Naive thymus-derived CD4-positive, alpha-beta T cell (primary cell): ENCODE data around the gene MARCHF6. TPM values are rescaled to one million over a fixed set of nuclear protein-coding genes. Genes with fewer than 3 reads are reported as not detected.
"Not testable (repeated sequence)": the region's sequence is repeated elsewhere in the genome, so short reads cannot be mapped to it uniquely, and the experiment has no call there.

ENCODE experiments used
- ATAC-seq: fragments of 150-1000 bp; cut with Tn5 transposase; 2 replicates; pipeline ENCODE4 v1.10.0; 2021; ENCODE audit warnings: mild to moderate bottlenecking, moderate library complexity
- CTCF ChIA-PET: fragments of 350-600 bp; sonication (Branson Sonifier 250); formaldehyde crosslinking; loops from one replicate; lab custom pipeline; 2021; ENCODE audit warnings: antibody characterized with exemption; lab: Charles Lee
- POLR2A ChIA-PET: fragments of 350-600 bp; sonication (Branson Sonifier 250); formaldehyde crosslinking; loops from one replicate; lab custom pipeline; 2021; ENCODE audit warnings: antibody characterized with exemption, inconsistent platforms; lab: Charles Lee
- DNase-seq, 9 donors: peaks; one replicate each; pipeline versions ENCODE4 v3.0.0 to v3.0.0-alpha.2; 2020 to 2022; ENCODE audit warnings: mixed read lengths in 1 of 9
- H3K27ac ChIP-seq: one replicate; pipeline ENCODE4 v1.7.0; 2013; ENCODE audit warnings: mild to moderate bottlenecking, low read depth, low read length, moderate library complexity
- H3K27me3 ChIP-seq, 2 donors: one replicate each; pipeline ENCODE4 v1.7.0; 2013; ENCODE audit warnings: low read length in 2 of 2, mild to moderate bottlenecking in 2 of 2, moderate library complexity in 2 of 2; ENCODE audit not compliant: control insufficient read depth in 2 of 2, insufficient read depth in 2 of 2
- H3K36me3 ChIP-seq, 3 experiments: 1 replicate in 2 of 3; 2 replicates in 1 of 3; pipeline ENCODE4 v1.7.0; 2013; ENCODE audit warnings: low read length in 3 of 3, mild to moderate bottlenecking in 3 of 3, moderate library complexity in 1 of 3; ENCODE audit not compliant: insufficient read depth in 3 of 3, control insufficient read depth in 2 of 3
- H3K4me1 ChIP-seq, 2 donors: one replicate each; pipeline ENCODE4 v1.7.0; 2013; ENCODE audit warnings: low read length in 2 of 2, mild to moderate bottlenecking in 2 of 2, moderate library complexity in 1 of 2; ENCODE audit not compliant: control insufficient read depth in 2 of 2, insufficient read depth in 2 of 2
- H3K4me3 ChIP-seq: 2 replicates; pipeline ENCODE4 v1.7.0; 2013; ENCODE audit warnings: mild to moderate bottlenecking, low read length
- H3K9me3 ChIP-seq, 3 experiments: 1 replicate in 2 of 3; 2 replicates in 1 of 3; pipeline ENCODE4 v1.7.0; 2013; ENCODE audit warnings: low read length in 3 of 3; ENCODE audit not compliant: control insufficient read depth in 2 of 3
- H3K27ac Mint-ChIP-seq, 9 donors: one replicate each; pipeline ENCODE4 v1.8.0; 2020 to 2022; ENCODE audit warnings: mixed read lengths in 9 of 9, mild to moderate bottlenecking in 8 of 9, moderate library complexity in 5 of 9, inconsistent platforms in 2 of 9
- H3K27me3 Mint-ChIP-seq, 5 donors: one replicate each; pipeline ENCODE4 v1.8.0; 2021 to 2022; ENCODE audit warnings: mixed read lengths in 5 of 5, mild to moderate bottlenecking in 1 of 5
- H3K36me3 Mint-ChIP-seq, 5 donors: one replicate each; pipeline ENCODE4 v1.8.0; 2020 to 2022; ENCODE audit warnings: mixed read lengths in 5 of 5, mild to moderate bottlenecking in 3 of 5, inconsistent platforms in 1 of 5
- H3K4me1 Mint-ChIP-seq, 7 donors: one replicate each; pipeline ENCODE4 v1.8.0; 2020 to 2022; ENCODE audit warnings: mixed read lengths in 7 of 7, mild to moderate bottlenecking in 3 of 7, inconsistent platforms in 1 of 7
- H3K4me3 Mint-ChIP-seq, 10 donors: one replicate each; pipeline ENCODE4 v1.8.0; 2020 to 2022; ENCODE audit warnings: mild to moderate bottlenecking in 10 of 10, mixed read lengths in 10 of 10, moderate library complexity in 6 of 10, inconsistent platforms in 2 of 10
- H3K9me3 Mint-ChIP-seq, 11 donors: one replicate each; pipeline ENCODE4 v1.8.0; 2020 to 2022; ENCODE audit warnings: mixed read lengths in 11 of 11, mild to moderate bottlenecking in 4 of 11, inconsistent platforms in 1 of 11, moderate library complexity in 1 of 11
- intact Hi-C, 2 donors: fragments of 100-400 bp; cut with micrococcal nuclease; formaldehyde crosslinking; loops; one replicate each; pipeline ENCODE4 v1.15.1; 2023
- polyA plus RNA-seq, 2 donors: library from polyadenylated mRNA; unstranded; fragments of 300-500 nt; fragmentation: Illumina TruSeq; gene quantifications; one replicate each; pipeline ENCODE4 v1.2.3, GENCODE V29; 2021
- total RNA-seq, 6 experiments: library from RNA in 5 of 6; stranded (reverse) in 5 of 6; gene quantifications; 1 replicate in 5 of 6; 2 replicates in 1 of 6; pipeline ENCODE4 v1.2.3 and lab custom pipeline; 2021 to 2026

MARCHF6 gene
- total and polyA plus RNA-seq, 7 experiments from 2014 or later, result 42.5 to 211 (median 165) TPM

DNA sequence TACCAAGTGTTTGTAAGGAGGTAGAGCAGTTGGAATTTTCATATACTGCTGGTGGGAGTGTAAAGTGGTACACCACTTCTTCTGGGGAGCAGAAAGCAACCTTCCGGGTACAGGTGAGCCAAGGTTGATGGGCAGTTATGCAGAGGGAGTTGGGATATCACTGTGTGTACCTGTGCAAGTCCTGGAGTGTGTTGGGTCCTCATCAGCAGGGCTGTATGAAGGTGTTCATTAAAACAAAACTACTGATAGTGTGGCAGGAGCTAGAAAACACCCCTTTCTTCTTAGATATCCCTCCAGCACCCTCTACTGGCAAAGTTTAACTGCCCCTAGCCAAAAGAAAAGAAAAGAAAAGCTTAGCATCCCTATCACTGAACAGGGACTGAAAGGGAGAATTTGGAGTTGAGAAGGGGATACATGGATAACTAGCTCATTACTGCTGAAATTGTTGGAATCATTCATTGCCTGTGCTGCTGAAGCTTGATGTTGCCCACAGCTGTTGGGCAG lies 10.7 kb downstream of the MARCHF6 start:
- Mint-ChIP-seq H3K4me1 (peaks cover 40 to 94% (median 77%) of the 10 kb centered on the region in 7 donors), H3K27me3 (no peaks in the 10 kb centered on the region), H3K36me3 (peaks cover 0 to 13% (median 7%) of the 10 kb centered on the region in 5 donors), H3K27ac (peak overlapping the region in 2 of 9 donors; percentile 47 to 56), H3K4me3 (peak overlapping the region in 4 of 10 donors; percentile 3 to 15 (median 10)), H3K9me3 (no peaks in the 10 kb centered on the region)
- Histone ChIP-seq H3K36me3 (no peaks in the 10 kb centered on the region), H3K9me3 (no peaks in the 10 kb centered on the region), H3K27ac (no peak overlapping the region), H3K27me3 (no peaks in the 10 kb centered on the region), H3K4me1 (peaks cover 11 to 15% of the 10 kb centered on the region in 2 donors), H3K4me3 (no peak overlapping the region)
- DNase-seq (peak in 2 of 9 donors; percentile 15 to 31), ATAC-seq (peak; percentile 69)
- POLR2A ChIA-PET, result interaction anchor here (3.6 kb wide), 1 partner anchor 11 kb away, joined by 13 read pairs; the partner anchor contains the start of gene MARCHF6
- CTCF ChIA-PET, result interaction anchor here (0.8 to 1.8 kb wide), 3 partner anchors 14 to 81 kb away, joined by 3 to 10 read pairs (median 4); no protein-coding TSS in a partner anchor
- intact Hi-C loops, result loop anchor here (1.0 kb wide), 1 partner anchor 80 kb away; no protein-coding TSS in a partner anchor

DNA sequence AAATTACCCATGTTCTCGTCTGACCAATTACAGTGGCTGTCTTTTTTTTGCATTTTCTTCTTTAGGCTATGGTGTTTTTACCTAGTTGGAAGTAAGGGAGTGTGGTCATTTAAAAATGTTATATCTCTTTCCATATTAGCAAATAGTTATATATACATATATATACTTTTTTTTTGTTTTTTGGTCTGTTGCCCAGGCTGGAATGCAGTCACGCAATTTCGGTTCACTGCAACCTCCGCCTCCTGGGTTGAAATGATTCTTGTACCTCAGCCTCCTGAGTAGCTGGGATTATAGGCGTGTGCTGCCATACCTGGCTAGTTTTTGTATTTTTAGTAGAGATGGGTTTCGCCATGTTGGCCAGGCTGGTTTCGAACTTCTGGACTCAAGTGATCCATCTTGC lies 12.3 kb downstream of the MARCHF6 start:
- ChIA-PET CTCF (no interaction called here), POLR2A (no interaction called here)
- Mint-ChIP-seq H3K9me3 (no peaks in the 10 kb centered on the region), H3K4me1 (peaks cover 41 to 93% (median 80%) of the 10 kb centered on the region in 7 donors), H3K27me3 (no peaks in the 10 kb centered on the region), H3K27ac (no peak overlapping the region), H3K36me3 (peaks cover 0 to 13% (median 7%) of the 10 kb centered on the region in 5 donors), H3K4me3 (no peak overlapping the region)
- Histone ChIP-seq H3K27ac (no peak overlapping the region), H3K9me3 (no peaks in the 10 kb centered on the region), H3K27me3 (no peaks in the 10 kb centered on the region), H3K36me3 (no peaks in the 10 kb centered on the region), H3K4me1 (peaks cover 11 to 18% of the 10 kb centered on the region in 2 donors), H3K4me3 (no peak overlapping the region)
- no peak for DNase-seq
- intact Hi-C loops, result no loop called here
- no peak for ATAC-seq

DNA sequence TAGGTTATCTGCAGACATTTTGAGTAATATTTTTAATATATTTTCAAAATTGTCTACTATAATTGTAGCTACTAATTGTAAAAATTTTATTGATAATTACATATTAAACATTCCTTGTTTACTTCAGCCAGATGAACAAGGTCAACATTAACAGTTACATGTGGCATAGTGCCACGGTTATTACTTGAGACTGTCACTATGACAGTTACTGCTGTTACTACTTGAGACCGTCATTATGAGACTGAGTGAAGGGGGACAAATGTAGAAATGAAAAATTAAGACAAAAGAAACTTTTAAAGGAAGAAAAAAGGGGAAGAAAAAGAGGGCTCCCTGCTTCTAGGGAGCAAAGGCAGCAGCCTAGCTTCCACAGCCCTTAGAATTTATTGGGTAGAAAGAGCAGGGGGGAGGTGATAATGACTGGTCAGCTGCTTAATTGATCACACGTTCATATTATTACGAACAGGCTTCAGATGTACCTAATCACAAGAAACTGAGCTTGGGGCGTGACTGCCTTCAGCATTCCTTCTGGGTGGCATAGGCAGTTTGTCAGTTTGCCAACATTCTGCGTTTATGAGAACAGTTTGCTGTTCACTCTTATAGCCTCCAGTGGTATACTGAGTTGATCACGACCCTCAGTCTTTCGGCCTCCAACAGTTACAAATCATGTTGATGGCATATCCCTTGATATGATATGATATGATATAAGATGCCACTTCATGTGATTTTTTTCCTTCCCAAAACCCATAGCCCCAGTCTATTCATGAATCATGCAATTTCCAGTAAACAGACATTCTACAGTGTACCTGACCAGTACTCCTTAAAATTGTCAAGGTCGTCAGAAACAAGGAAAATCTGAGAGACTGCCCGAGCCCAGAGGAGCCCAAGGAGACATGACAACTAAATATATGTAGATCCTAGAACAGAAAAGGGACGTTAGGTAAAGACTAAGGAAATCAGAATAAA lies 13.1 kb downstream of the MARCHF6 start:
- CTCF ChIA-PET, result interaction anchor here (1.0 kb wide), 1 partner anchor 83 kb away, joined by 3 read pairs; no protein-coding TSS in a partner anchor
- H3K9me3 Mint-ChIP-seq, result no peaks in the 10 kb centered on the region
- H3K4me3 Mint-ChIP-seq, result peak overlapping the region in 5 of 10 donors; percentile 0 to 38 (median 10)
- H3K27ac Mint-ChIP-seq, result peak overlapping the region in 2 of 9 donors; percentile 5 to 8
- Histone ChIP-seq H3K4me1 (peaks cover 11 to 21% of the 10 kb centered on the region in 2 donors), H3K36me3 (no peaks in the 10 kb centered on the region), H3K9me3 (no peaks in the 10 kb centered on the region), H3K27me3 (no peaks in the 10 kb centered on the region), H3K4me3 (no peak overlapping the region), H3K27ac (no peak overlapping the region)
- H3K4me1 Mint-ChIP-seq, result peaks cover 40 to 93% (median 80%) of the 10 kb centered on the region in 7 donors
- no peaks in the 10 kb centered on the region for H3K27me3 Mint-ChIP-seq
- peaks cover 0 to 13% (median 7%) of the 10 kb centered on the region in 5 donors for H3K36me3 Mint-ChIP-seq
- DNase-seq (no peak), ATAC-seq (no peak)
- intact Hi-C loops, result no loop called here
- POLR2A ChIA-PET, result no interaction called here

DNA sequence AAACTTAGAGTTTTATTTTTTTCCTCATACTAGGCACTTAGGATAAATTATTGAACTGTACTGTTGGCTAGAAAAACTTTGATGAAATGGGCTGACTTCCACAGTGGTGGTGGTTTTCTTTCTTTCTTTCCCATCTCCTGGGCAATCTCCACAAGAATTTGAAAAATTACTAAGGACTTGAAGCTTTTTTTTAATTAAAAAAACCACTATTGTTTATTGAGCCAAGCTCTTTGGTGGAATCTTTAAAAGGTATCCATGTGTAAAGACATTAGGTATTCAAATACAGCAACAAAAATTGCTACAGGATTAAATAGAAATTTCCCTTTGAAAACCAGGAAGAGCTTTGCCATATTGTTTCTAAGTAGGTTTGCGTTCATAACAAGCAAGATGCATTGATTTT lies 14.1 kb downstream of the MARCHF6 start:
- CTCF ChIA-PET, result interaction anchor here (1.0 kb wide), 1 partner anchor 84 kb away, joined by 3 read pairs; no protein-coding TSS in a partner anchor
- Mint-ChIP-seq H3K27me3 (no peaks in the 10 kb centered on the region), H3K36me3 (peaks cover 0 to 11% (median 7%) of the 10 kb centered on the region in 5 donors), H3K4me3 (peak overlapping the region in 3 of 10 donors; percentile 4 to 38 (median 14)), H3K27ac (no peak overlapping the region), H3K9me3 (no peaks in the 10 kb centered on the region), H3K4me1 (peaks cover 38 to 93% (median 81%) of the 10 kb centered on the region in 7 donors)
- no peaks in the 10 kb centered on the region for H3K9me3 ChIP-seq
- DNase-seq (no peak), ATAC-seq (no peak)
- intact Hi-C loops, result no loop called here
- H3K4me1 ChIP-seq, result peaks cover 11 to 31% of the 10 kb centered on the region in 2 donors
- H3K36me3 ChIP-seq, result no peaks in the 10 kb centered on the region
- POLR2A ChIA-PET, result interaction anchor here (1.0 kb wide), 1 partner anchor 14 kb away, joined by 4 read pairs; the partner anchor contains the start of gene MARCHF6
- no peaks in the 10 kb centered on the region for H3K27me3 ChIP-seq
- H3K27ac ChIP-seq, result no peak overlapping the region
- no peak overlapping the region for H3K4me3 ChIP-seq

DNA sequence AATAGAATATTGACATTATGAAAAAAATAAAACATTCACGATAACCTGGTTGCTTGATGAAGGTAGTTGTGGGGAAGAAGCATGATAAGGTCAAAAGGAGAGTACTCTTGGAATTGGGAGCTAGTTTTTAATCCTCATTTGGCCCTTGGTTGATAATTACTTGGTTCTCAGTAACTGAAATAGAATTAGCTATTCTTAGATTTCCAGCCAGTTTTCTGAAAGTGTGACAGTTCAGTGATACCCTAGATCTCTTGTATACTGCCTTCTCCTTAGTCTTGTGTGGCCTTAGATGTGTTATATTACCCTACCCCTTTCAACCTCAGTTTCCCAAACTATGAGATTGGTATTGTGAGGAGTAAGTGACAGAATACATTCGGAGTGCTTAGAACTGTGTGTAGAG lies 17.4 kb downstream of the MARCHF6 start:
- H3K27ac ChIP-seq, result no peak overlapping the region
- peak overlapping the region in 8 of 9 donors; percentile 1 to 63 (median 10) for H3K27ac Mint-ChIP-seq
- no peaks in the 10 kb centered on the region for H3K9me3 ChIP-seq
- no peak for DNase-seq
- peaks cover 0 to 2% (median 0%) of the 10 kb centered on the region in 11 donors for H3K9me3 Mint-ChIP-seq
- intact Hi-C loops, result no loop called here
- no peak for ATAC-seq
- H3K36me3 Mint-ChIP-seq, result peaks cover under 1 to 21% (median 14%) of the 10 kb centered on the region in 5 donors
- H3K27me3 ChIP-seq, result no peaks in the 10 kb centered on the region
- H3K4me3 ChIP-seq, result no peak overlapping the region
- H3K27me3 Mint-ChIP-seq, result no peaks in the 10 kb centered on the region
- ChIA-PET POLR2A (no interaction called here), CTCF (interaction anchor here (1.0 kb wide), 1 partner anchor 13 kb away, joined by 4 read pairs; no protein-coding TSS in a partner anchor)
- H3K4me1 ChIP-seq, result peaks cover 14 to 34% of the 10 kb centered on the region in 2 donors
- peak overlapping the region in 6 of 10 donors; percentile 0 to 51 (median 34) for H3K4me3 Mint-ChIP-seq
- peaks cover 53 to 92% (median 86%) of the 10 kb centered on the region in 7 donors for H3K4me1 Mint-ChIP-seq
- no peaks in the 10 kb centered on the region for H3K36me3 ChIP-seq

DNA sequence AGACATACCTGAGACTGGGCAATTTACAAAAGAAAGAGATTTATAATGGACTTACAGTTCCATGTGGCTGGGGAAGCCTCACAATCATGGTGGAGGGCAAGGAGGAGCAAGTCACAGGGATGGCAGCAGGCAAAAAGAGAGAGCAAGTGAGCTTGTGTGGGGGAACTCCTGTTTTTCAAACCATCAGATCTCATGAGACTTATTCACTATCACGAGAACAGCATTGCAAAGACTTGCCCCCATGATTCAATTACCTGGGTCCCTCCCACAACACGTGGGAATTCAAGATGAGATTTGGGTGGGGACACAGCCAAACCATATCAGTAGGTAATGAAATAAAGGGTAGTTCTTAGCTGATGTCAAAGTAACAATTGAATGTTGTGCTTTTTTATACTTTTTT lies 17.9 kb downstream of the MARCHF6 start:
- H3K9me3 Mint-ChIP-seq, intact Hi-C loops, POLR2A ChIA-PET, H3K9me3 ChIP-seq, DNase-seq, H3K27me3 ChIP-seq, H3K36me3 ChIP-seq, H3K4me3 ChIP-seq, ATAC-seq, H3K27ac ChIP-seq, H3K27me3 Mint-ChIP-seq: not testable (repeated sequence)
- H3K4me1 Mint-ChIP-seq, result peaks cover 55 to 94% (median 88%) of the 10 kb centered on the region in 7 donors
- H3K36me3 Mint-ChIP-seq, result peaks cover 4 to 25% (median 17%) of the 10 kb centered on the region in 5 donors
- H3K4me1 ChIP-seq, result peaks cover 13 to 34% of the 10 kb centered on the region in 2 donors
- H3K27ac Mint-ChIP-seq, result peak overlapping the region in 7 of 9 donors; percentile 1 to 63 (median 10)
- CTCF ChIA-PET, result interaction anchor here (0.7 kb wide), 1 partner anchor 121 kb away, joined by 4 read pairs; no protein-coding TSS in a partner anchor
- H3K4me3 Mint-ChIP-seq, result peak overlapping the region in 7 of 10 donors; percentile 0 to 51 (median 31)
